ENCODE measurements around the gene STK36.

Gene STK36, protein sequence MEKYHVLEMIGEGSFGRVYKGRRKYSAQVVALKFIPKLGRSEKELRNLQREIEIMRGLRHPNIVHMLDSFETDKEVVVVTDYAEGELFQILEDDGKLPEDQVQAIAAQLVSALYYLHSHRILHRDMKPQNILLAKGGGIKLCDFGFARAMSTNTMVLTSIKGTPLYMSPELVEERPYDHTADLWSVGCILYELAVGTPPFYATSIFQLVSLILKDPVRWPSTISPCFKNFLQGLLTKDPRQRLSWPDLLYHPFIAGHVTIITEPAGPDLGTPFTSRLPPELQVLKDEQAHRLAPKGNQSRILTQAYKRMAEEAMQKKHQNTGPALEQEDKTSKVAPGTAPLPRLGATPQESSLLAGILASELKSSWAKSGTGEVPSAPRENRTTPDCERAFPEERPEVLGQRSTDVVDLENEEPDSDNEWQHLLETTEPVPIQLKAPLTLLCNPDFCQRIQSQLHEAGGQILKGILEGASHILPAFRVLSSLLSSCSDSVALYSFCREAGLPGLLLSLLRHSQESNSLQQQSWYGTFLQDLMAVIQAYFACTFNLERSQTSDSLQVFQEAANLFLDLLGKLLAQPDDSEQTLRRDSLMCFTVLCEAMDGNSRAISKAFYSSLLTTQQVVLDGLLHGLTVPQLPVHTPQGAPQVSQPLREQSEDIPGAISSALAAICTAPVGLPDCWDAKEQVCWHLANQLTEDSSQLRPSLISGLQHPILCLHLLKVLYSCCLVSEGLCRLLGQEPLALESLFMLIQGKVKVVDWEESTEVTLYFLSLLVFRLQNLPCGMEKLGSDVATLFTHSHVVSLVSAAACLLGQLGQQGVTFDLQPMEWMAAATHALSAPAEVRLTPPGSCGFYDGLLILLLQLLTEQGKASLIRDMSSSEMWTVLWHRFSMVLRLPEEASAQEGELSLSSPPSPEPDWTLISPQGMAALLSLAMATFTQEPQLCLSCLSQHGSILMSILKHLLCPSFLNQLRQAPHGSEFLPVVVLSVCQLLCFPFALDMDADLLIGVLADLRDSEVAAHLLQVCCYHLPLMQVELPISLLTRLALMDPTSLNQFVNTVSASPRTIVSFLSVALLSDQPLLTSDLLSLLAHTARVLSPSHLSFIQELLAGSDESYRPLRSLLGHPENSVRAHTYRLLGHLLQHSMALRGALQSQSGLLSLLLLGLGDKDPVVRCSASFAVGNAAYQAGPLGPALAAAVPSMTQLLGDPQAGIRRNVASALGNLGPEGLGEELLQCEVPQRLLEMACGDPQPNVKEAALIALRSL (N-terminal part only)

GRCh38 chr2:218671654-218672566 is at the start of gene STK36, which contains the start of gene RNF25:
STK36 (plus strand) TSS chr2:218672086; CDS start chr2:218672830, 744 bp downstream.
RNF25 (minus strand) TSS chr2:218672002; CDS start chr2:218671970, 32 bp downstream.
- in situ Hi-C loops (cut with HindIII; ENCODE audit: low sequenced_read_pairs) = no loop called here

DNA sequence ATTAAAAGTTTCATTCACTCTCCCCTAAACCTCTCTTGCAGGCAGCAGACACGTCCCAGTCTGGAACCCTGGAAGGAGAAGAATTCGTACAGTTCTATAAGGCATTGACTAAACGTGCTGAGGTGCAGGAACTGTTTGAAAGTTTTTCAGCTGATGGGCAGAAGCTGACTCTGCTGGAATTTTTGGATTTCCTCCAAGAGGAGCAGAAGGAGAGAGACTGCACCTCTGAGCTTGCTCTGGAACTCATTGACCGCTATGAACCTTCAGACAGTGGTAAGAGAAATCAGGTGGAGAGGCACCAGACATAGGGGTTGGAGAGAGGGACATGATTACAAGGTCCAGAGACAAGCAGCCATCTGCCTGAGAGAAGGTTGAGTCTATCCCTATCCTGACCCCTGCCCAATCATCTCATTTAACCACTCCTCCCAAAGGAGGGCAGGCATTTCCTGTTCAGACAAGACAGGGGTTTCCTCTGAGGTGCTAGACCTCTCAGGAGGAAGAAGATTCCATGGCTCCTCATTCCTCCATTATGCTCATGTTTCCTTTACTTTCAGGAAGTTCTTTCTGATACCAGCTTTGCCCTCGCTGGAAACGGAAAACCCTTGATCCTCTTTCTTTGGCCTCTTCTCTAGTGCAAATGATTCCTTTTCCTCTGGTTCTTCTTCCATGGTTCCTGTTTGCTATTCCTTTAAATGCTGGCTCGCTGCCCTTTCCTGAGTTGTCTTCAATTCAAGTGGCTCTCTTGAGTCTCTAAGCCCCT is 49.1 kb upstream of the STK36 start:
- in situ Hi-C loops (cut with HindIII; ENCODE audit: low sequenced_read_pairs) = no loop called here

DNA sequence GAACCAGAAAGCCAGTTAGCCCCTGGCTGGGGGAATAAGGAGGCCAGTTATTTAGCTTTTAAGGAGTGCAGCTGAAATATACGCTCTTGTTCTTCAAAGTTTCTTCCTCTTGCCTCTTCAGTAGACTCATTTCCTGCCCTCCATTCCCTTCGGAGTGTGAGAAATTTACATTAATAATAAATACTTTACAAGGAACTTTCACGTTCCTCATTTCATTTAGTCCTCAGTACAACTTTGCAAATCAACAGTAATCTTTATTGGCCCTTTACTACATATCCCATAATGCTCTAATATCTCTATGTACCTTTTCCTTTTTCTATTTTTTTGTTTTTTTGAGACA is 48.5 kb upstream of the STK36 start:
- in situ Hi-C loops (cut with HindIII; ENCODE audit: low sequenced_read_pairs) = no loop called here

GRCh38 chr2:218626369-218626768 is 45.5 kb upstream of the STK36 start:
- in situ Hi-C loops (cut with HindIII; ENCODE audit: low sequenced_read_pairs) = no loop called here

- in situ Hi-C loops (cut with HindIII; ENCODE audit: low sequenced_read_pairs) = no loop called here
These were observed 43.9 kb upstream of the STK36 start for GRCh38 chr2:218627939-218628338.

- in situ Hi-C loops (cut with HindIII; ENCODE audit: low sequenced_read_pairs) = no loop called here
These were observed 40.0 kb upstream of the STK36 start for GRCh38 chr2:218631837-218632236.

DNA sequence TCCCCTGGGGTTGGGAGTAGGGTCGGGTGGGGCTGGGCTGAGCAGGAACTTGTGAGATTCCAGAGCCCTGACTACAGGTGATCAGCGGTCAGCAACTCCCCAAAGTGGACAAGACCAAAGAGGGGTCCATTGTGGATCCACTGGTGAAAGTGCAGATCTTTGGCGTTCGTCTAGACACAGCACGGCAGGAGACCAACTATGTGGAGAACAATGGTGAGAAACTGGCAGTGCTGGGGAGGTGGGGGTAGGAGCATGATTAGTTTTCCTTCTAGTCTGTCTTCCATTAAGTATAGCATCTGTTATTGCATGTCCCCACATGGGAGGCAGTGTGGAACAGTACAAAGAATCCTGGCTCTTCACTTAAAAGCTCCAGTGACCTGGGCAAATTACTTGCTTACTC is 36.2 kb upstream of the STK36 start:
- in situ Hi-C loops (cut with HindIII; ENCODE audit: low sequenced_read_pairs) = no loop called here

GRCh38 chr2:218638372-218638771 is 33.5 kb upstream of the STK36 start:
- in situ Hi-C loops (cut with HindIII; ENCODE audit: low sequenced_read_pairs) = no loop called here

DNA sequence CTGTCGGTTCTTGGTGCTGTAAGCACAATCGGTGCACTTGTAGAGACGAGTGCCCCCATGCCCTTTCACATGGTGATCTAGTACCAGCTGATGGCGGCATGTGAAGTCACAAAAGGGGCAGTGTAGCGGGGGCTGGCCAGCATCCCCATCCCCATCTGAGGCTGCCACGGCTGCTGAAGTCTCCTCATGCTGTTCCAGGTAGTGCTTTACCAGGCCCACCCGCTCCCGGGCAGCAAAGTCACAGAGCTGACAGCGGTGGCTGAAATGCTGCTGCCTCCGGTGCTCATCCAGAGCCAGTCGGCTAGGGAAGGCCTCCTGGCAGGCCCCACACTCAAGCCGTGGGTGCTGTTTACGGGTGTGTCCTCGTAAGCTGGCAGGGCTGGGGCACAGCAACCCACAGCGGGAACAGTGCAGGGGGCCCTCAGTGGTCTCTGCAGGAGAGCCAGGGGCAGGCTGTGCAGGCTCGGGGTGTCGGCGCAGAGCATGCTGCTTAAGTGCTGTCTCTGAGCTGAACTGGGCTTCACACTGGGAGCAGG is 29.7 kb upstream of the STK36 start:
- in situ Hi-C loops (cut with HindIII; ENCODE audit: low sequenced_read_pairs) = no loop called here

DNA sequence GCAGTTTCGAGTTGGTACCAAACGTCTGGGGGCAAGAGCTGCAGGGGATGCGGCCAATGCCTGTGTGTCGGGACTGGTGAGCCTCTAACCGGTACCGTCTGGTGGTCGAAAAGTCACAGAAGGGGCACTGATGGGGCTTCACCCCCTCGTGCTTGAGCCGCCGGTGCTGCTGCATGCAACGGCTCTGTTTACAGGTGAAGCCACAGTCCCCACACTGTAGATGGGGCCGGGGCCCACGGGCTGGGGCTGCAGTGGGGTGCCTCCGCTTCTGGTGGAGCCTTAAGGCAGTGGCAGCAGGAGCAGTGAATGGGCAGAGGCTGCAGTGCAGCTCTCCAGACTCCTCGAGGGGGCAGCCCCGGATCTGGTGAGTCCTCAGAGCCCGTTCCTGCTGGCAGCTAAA is 29.1 kb upstream of the STK36 start:
- in situ Hi-C loops (cut with HindIII; ENCODE audit: low sequenced_read_pairs) = no loop called here

DNA sequence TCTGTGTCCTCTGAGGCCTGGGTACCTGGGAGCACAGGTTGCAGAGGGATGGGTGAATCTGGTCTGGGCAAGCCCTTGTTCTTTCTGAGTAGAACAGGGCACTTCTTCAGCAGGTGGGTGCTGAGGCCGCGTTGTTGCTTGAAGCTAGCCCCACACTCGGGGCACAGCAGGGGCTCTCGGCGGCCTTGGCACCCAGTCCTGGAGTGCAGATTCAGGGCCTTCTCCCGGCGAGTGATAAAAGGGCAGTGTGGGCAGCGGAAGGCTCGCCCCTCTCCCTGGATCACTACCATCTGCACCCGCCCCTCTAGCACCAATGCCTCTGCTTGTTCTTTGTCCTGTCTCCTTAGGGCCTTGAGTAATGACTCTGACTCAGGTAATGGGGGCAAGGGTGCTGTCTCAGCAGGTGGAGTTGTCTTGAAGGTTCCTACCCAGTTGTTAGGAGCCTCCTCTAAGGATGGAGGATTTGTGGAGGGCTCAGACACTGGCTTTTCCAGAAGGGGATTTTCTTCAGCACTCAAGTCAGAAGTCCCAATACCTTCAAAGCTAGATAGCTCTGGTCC is 28.1 kb upstream of the STK36 start:
- in situ Hi-C loops (cut with HindIII; ENCODE audit: low sequenced_read_pairs) = no loop called here

- in situ Hi-C loops (cut with HindIII; ENCODE audit: low sequenced_read_pairs) = no loop called here
These were observed 27.2 kb upstream of the STK36 start for GRCh38 chr2:218644721-218645120.

GRCh38 chr2:218645126-218645525 is 26.8 kb upstream of the STK36 start:
- in situ Hi-C loops (cut with HindIII; ENCODE audit: low sequenced_read_pairs) = no loop called here

DNA sequence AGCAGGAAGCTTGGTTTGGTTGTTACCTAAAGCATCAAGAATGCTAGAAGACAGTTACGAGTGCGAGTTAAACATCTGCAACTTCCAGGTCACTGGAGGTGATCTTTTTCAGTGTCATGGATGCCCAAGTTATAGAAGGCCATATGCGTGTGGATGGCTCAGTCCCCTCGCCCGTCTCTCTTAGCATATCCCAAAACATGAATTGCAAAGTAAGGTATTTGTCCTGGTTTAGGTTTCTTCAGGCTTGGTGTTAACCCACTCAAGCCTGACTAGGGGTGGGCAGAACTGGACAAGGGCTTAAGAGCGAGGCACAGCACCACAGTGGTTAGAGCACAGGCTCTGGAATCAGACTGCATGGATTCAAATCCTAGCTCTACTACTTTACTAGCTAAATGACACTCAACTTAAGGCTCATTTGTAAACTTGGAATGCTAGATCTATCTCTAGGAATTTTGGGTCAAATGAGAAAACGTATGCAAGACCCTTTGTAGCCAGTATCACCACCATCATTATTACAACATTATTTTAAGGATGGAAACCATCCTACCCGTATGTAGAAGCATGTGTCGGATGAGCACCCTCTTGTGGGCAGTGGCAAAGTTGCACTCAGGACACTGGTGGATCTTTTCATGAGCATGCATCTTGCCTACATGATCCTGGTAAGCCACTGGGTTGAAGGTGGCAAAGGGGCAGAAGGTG is 23.6 kb upstream of the STK36 start:
- in situ Hi-C loops (cut with HindIII; ENCODE audit: low sequenced_read_pairs) = no loop called here

DNA sequence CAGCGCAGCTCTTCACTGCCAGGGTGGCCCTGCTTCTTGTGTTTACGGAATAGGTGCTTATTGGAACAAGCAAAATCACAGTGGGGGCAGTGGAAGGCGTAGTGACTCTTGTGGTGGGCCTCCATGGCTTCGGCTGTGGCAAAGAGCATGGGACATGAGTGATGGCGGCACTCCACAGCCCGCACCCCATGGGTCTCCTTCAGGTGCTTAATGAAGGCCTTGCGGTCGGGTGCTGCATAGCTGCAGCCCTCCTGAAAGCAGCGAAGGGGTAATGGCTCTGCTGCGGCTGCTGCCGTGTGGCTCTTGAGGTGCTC is 23.1 kb upstream of the STK36 start:
- in situ Hi-C loops (cut with HindIII; ENCODE audit: low sequenced_read_pairs) = no loop called here

GRCh38 chr2:218655751-218656150 is 16.1 kb upstream of the STK36 start:
- in situ Hi-C loops (cut with HindIII; ENCODE audit: low sequenced_read_pairs) = loop anchor here (5.0 kb wide), 2 partner anchors 47 to 88 kb away; partner anchors contain the start of genes CNOT9 and USP37

DNA sequence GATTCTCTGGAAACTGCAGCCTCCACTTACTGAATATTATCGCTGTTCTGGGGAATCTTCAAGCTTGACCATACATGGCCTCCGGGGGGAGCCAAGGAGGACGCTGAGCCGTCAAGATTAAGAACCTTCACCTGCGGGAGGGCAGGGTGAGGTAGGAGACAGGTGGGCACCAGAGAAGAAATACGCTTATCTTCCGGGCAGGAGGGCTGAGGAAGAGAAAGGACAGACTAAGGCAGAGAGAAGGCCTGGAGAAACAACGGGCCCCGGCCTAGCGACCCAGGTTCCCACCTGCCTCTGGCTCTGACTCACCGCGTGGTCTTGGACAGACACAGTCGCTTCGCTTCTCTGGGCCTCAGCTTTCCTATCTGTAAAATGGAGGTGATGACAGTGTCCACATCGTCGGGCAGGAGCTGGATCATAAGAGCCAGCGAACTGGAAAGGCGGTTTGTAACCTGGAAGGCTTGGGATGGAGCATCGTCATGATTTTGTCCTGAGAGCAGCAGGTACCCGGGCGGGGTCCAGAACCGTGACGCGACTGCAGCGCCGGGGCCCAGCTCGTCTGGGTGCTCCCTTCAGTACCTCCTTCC is 13.1 kb upstream of the STK36 start:
- in situ Hi-C loops (cut with HindIII; ENCODE audit: low sequenced_read_pairs) = loop anchor here (5.0 kb wide), 2 partner anchors 44 to 91 kb away; partner anchors contain the start of genes CNOT9 and USP37
